Dendritic cell treated with granulocyte-macrophage colony-stimulating factor and Interleukin-4, amounts not matched to agents 40 ng/mL and 50 ng/mL, for 4 days (primary cell): ENCODE data around the gene CLASP2.
"Not testable (repeated sequence)": the region's sequence is repeated elsewhere in the genome, so short reads cannot be mapped to it uniquely, and the experiment has no call there.

Experiments
- H3K27ac Mint-ChIP-seq: one replicate; pipeline ENCODE4 v1.8.0; 2022; ENCODE audit warnings: mild to moderate bottlenecking, mixed read lengths
- H3K27me3 Mint-ChIP-seq: one replicate; pipeline ENCODE4 v1.8.0; 2022; ENCODE audit warnings: mild to moderate bottlenecking, mixed read lengths
- H3K36me3 Mint-ChIP-seq: one replicate; pipeline ENCODE4 v1.8.0; 2022; ENCODE audit warnings: low read depth, mixed read lengths
- H3K4me1 Mint-ChIP-seq: one replicate; pipeline ENCODE4 v1.8.0; 2022; ENCODE audit warnings: low read depth, mixed read lengths
- H3K4me3 Mint-ChIP-seq: one replicate; pipeline ENCODE4 v1.8.0; 2022; ENCODE audit warnings: mild to moderate bottlenecking, moderate library complexity, mixed read lengths
- H3K9me3 Mint-ChIP-seq: one replicate; pipeline ENCODE4 v1.8.0; 2022; ENCODE audit warnings: mixed read lengths
- intact Hi-C: fragments of 100-400 bp; cut with micrococcal nuclease; formaldehyde crosslinking; loops from one replicate; pipeline ENCODE4 v1.15.0; 2022

CLASP2 gene

GRCh38 chr3:33717866-33718594 is at the start of gene CLASP2:
Gene CLASP2, minus strand, starts transcription at chr3:33718254. Its CDS starts 252 bp downstream, at chr3:33718002.
- intact Hi-C loops, result loop anchor here (5.0 kb wide), 3 partner anchors 69 to 281 kb away; no protein-coding TSS in a partner anchor
- H3K36me3 Mint-ChIP-seq, result peaks cover 12% of the 10 kb centered on the region
- H3K4me3 Mint-ChIP-seq, result peak within 1 kb of the TSS; percentile 97
- peaks cover 6% of the 10 kb centered on the region for H3K4me1 Mint-ChIP-seq
- no peak within 1 kb of the TSS for H3K27ac Mint-ChIP-seq
- H3K9me3 Mint-ChIP-seq, result no peaks in the 10 kb centered on the region
- H3K27me3 Mint-ChIP-seq, result no peaks in the 10 kb centered on the region

DNA sequence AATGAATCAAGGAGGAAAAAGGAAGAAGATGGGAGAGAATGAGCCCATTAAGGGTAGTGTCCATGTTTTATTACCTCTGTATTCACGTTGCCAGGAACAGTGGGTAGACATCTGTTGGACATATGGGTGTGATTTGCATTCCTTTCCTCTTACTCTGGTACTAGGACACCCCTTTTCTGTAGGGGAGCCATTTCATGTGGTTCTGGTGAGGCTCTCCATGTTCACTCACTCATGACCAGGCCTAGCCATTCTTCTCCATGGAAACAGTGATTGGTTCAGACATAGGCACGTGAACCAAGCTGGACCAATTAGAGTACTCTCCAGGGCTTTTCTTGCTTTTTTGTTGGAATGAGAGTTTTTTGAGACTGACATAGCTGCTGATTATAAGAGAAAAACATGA is 40.8 kb upstream of the CLASP2 start:
- Mint-ChIP-seq H3K4me3 (no peak overlapping the region), H3K36me3 (no peaks in the 10 kb centered on the region), H3K9me3 (peaks cover 15% of the 10 kb centered on the region), H3K27ac (no peak overlapping the region), H3K4me1 (peaks cover under 1% of the 10 kb centered on the region), H3K27me3 (no peaks in the 10 kb centered on the region)
- intact Hi-C loops, result no loop called here

- intact Hi-C loops, result no loop called here
- Mint-ChIP-seq H3K9me3 (peaks cover 16% of the 10 kb centered on the region), H3K36me3 (no peaks in the 10 kb centered on the region), H3K27ac (no peak overlapping the region), H3K4me1 (peaks cover 6% of the 10 kb centered on the region), H3K4me3 (no peak overlapping the region), H3K27me3 (no peaks in the 10 kb centered on the region)
Measured at GRCh38 chr3:33758281-33758680, 40.2 kb upstream of the CLASP2 start.

DNA sequence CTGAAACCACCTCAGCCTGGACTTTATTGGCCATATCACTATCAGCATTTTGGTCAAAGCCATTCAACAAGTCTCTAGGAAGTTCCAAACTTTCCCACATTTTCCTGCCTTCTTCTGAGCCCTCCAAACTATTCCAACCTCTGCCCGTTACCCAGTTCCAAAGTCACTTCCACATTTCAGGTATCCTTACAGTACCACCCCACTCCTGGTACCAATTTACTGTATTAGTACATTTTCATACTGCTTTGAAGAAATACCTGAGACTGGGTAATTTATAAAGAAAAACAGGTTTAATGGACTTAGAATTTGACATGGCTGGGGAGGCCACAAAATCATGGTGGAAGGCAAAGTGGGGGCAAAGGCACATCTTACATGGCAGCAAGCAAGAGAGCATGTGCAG is 36.3 kb upstream of the CLASP2 start:
- H3K27ac Mint-ChIP-seq, H3K4me3 Mint-ChIP-seq, H3K36me3 Mint-ChIP-seq, H3K27me3 Mint-ChIP-seq, intact Hi-C loops: not testable (repeated sequence)
- Mint-ChIP-seq H3K9me3 (peaks cover 16% of the 10 kb centered on the region), H3K4me1 (peaks cover 16% of the 10 kb centered on the region)

GRCh38 chr3:33751336-33751735 is 33.3 kb upstream of the CLASP2 start:
- no peaks in the 10 kb centered on the region for H3K36me3 Mint-ChIP-seq
- H3K4me3 Mint-ChIP-seq, result no peak overlapping the region
- peaks cover 34% of the 10 kb centered on the region for H3K4me1 Mint-ChIP-seq
- intact Hi-C loops, result no loop called here
- peaks cover 16% of the 10 kb centered on the region for H3K9me3 Mint-ChIP-seq
- no peaks in the 10 kb centered on the region for H3K27me3 Mint-ChIP-seq
- no peak overlapping the region for H3K27ac Mint-ChIP-seq

DNA sequence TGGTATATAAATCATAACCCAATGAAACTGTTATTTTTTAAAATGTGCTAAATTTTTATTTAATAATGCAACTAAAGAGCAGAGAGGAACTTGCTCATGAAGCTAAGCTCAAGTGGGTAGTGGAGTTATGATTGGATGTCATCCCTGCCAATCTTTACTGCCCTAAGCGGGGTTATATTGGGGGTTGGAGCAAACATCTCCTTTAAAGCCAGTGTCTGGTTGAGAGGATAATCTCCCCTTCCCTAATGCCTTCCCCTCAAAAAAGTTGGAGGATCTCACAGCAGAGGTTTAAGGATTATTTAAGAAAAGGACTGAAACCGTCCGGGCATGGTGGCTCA is 32.1 kb upstream of the CLASP2 start:
- Mint-ChIP-seq H3K27ac (no peak overlapping the region), H3K4me3 (no peak overlapping the region), H3K27me3 (no peaks in the 10 kb centered on the region), H3K9me3 (peaks cover 14% of the 10 kb centered on the region), H3K36me3 (no peaks in the 10 kb centered on the region), H3K4me1 (peaks cover 36% of the 10 kb centered on the region)
- intact Hi-C loops, result no loop called here

DNA sequence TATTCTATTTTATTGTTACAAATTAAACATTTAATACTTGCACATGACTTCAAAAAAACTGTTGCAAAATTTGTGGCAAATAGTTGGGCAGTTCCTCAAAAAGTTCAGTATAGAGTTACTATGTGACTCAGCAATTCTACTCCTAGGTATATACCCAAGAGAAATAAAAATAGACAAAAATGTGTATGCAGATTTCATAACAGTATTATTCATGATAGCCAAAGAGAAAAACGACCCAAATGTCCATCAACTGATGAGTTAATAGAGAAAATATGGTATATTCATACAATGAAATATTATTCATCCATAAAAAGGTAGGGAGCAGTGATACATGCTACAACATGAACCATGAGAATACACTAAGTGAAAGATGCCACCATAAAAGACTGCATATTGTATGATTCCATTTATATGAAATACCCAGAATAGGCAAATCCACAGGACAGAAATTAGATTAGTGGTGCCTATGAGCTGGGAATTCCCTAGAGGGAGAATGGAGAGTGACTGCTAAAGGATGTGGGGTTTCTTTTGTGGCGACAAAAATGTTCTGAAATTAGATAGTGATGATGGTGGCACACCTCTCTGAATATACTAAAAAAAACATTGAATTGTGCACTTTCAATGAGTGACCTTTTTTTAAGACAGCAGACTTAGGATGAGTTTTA is 31.6 kb upstream of the CLASP2 start:
- Mint-ChIP-seq H3K9me3 (peaks cover 9% of the 10 kb centered on the region), H3K4me3 (no peak overlapping the region), H3K27ac (no peak overlapping the region), H3K36me3 (no peaks in the 10 kb centered on the region), H3K4me1 (peaks cover 36% of the 10 kb centered on the region), H3K27me3 (no peaks in the 10 kb centered on the region)
- intact Hi-C loops, result no loop called here

- H3K27me3 Mint-ChIP-seq, result no peaks in the 10 kb centered on the region
- H3K4me3 Mint-ChIP-seq, result no peak overlapping the region
- no peaks in the 10 kb centered on the region for H3K9me3 Mint-ChIP-seq
- H3K36me3 Mint-ChIP-seq, result no peaks in the 10 kb centered on the region
- peaks cover 26% of the 10 kb centered on the region for H3K4me1 Mint-ChIP-seq
- intact Hi-C loops, result no loop called here
- H3K27ac Mint-ChIP-seq, result peak overlapping the region; percentile 43
Measured at GRCh38 chr3:33746416-33747116, 28.5 kb upstream of the CLASP2 start.

- Mint-ChIP-seq H3K4me1 (no peaks in the 10 kb centered on the region), H3K27ac (no peak overlapping the region), H3K9me3 (peaks cover 7% of the 10 kb centered on the region), H3K27me3 (no peaks in the 10 kb centered on the region), H3K36me3 (no peaks in the 10 kb centered on the region), H3K4me3 (no peak overlapping the region)
- intact Hi-C loops, result no loop called here
Measured at GRCh38 chr3:33737146-33737545, 19.1 kb upstream of the CLASP2 start.

GRCh38 chr3:33732394-33732793 is 14.3 kb upstream of the CLASP2 start:
- intact Hi-C loops, result no loop called here
- H3K36me3 Mint-ChIP-seq, result no peaks in the 10 kb centered on the region
- H3K27me3 Mint-ChIP-seq, result no peaks in the 10 kb centered on the region
- no peaks in the 10 kb centered on the region for H3K4me1 Mint-ChIP-seq
- peaks cover 14% of the 10 kb centered on the region for H3K9me3 Mint-ChIP-seq
- no peak overlapping the region for H3K4me3 Mint-ChIP-seq
- no peak overlapping the region for H3K27ac Mint-ChIP-seq

GRCh38 chr3:33729993-33730392 is 11.9 kb upstream of the CLASP2 start:
- intact Hi-C loops, result no loop called here
- no peaks in the 10 kb centered on the region for H3K36me3 Mint-ChIP-seq
- peaks cover 14% of the 10 kb centered on the region for H3K9me3 Mint-ChIP-seq
- H3K27me3 Mint-ChIP-seq, result no peaks in the 10 kb centered on the region
- H3K4me1 Mint-ChIP-seq, result no peaks in the 10 kb centered on the region
- H3K27ac Mint-ChIP-seq, result no peak overlapping the region
- H3K4me3 Mint-ChIP-seq, result no peak overlapping the region

DNA sequence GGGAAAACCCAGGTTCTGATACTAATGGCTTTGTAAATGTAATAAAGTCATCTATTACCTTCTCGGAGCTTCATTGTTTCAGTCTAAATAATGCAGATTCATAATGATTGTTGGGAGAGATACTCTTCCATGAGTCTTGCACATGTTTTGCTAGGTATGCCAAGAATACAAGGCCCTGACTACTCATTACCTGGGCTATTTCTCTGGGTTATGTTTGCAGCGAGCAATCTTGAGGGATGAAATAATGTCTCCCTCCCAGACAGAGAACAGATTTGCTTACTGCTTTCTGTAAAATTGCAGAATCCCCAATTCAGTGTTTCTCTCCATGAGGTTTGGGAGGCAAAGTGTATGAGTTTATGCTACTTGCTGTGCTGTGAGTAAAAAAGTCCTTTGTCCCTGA is 6.2 kb upstream of the CLASP2 start:
- no peak overlapping the region for H3K27ac Mint-ChIP-seq
- no peak overlapping the region for H3K4me3 Mint-ChIP-seq
- no peaks in the 10 kb centered on the region for H3K27me3 Mint-ChIP-seq
- H3K9me3 Mint-ChIP-seq, result no peaks in the 10 kb centered on the region
- H3K4me1 Mint-ChIP-seq, result no peaks in the 10 kb centered on the region
- intact Hi-C loops, result no loop called here
- H3K36me3 Mint-ChIP-seq, result no peaks in the 10 kb centered on the region

- H3K27ac Mint-ChIP-seq, result no peak overlapping the region
- no peak overlapping the region for H3K4me3 Mint-ChIP-seq
- peaks cover 6% of the 10 kb centered on the region for H3K4me1 Mint-ChIP-seq
- H3K36me3 Mint-ChIP-seq, result peaks cover 2% of the 10 kb centered on the region
- no peaks in the 10 kb centered on the region for H3K27me3 Mint-ChIP-seq
- no peaks in the 10 kb centered on the region for H3K9me3 Mint-ChIP-seq
- intact Hi-C loops, result no loop called here
Measured at GRCh38 chr3:33722626-33723370, 4.7 kb upstream of the CLASP2 start.

DNA sequence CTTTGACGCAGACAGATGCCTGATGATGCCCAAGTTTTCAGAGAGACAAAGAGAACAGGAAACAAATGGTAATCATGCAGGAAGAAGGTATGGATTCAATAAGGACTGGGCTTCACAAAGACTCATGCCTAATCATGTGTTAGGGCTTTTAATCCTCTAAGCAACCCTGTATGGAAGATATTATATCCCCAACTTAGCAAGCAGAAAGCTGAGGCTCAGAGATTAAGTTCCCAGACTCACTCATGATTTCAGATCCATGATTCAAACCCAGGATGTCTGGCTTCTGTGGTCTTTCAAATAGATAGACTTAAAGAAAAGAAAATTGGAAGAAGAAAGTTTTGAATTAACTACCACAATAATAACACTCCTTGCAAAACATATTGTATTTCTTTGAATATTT is 4.1 kb upstream of the CLASP2 start:
- no peaks in the 10 kb centered on the region for H3K9me3 Mint-ChIP-seq
- no peak overlapping the region for H3K27ac Mint-ChIP-seq
- intact Hi-C loops, result no loop called here
- peaks cover 6% of the 10 kb centered on the region for H3K4me1 Mint-ChIP-seq
- peaks cover 8% of the 10 kb centered on the region for H3K36me3 Mint-ChIP-seq
- H3K4me3 Mint-ChIP-seq, result no peak overlapping the region
- no peaks in the 10 kb centered on the region for H3K27me3 Mint-ChIP-seq
